ENCODE results near the gene CFAP210. TPM values are rescaled to one million over a fixed set of nuclear protein-coding genes. Genes with fewer than 3 reads are reported as not detected.

The CFAP210 gene
- total RNA-seq, 4 donors from 2014 or later = not detected

GRCh38 chr2:169670215-169670651 lies 24.0 kb downstream of the CFAP210 start:
- TF ChIP-seq CTCF (IDR thresholded peaks at IDR 0.05; ENCODE audit: low read depth) = no peak

- TF ChIP-seq CTCF (IDR thresholded peaks at IDR 0.05; ENCODE audit: low read depth) = no peak
These were observed 26.6 kb downstream of the CFAP210 start for GRCh38 chr2:169667583-169667982.

- TF ChIP-seq CTCF (IDR thresholded peaks at IDR 0.05; ENCODE audit: low read depth) = no peak
These were observed 29.0 kb downstream of the CFAP210 start for GRCh38 chr2:169664978-169665930.

- TF ChIP-seq CTCF (IDR thresholded peaks at IDR 0.05; ENCODE audit: low read depth) = no peak
These were observed 29.6 kb downstream of the CFAP210 start for GRCh38 chr2:169664600-169664977.

- TF ChIP-seq CTCF (IDR thresholded peaks at IDR 0.05; ENCODE audit: low read depth) = no peak
These were observed 31.0 kb downstream of the CFAP210 start for GRCh38 chr2:169663247-169663646.

GRCh38 chr2:169662744-169663143 lies 31.5 kb downstream of the CFAP210 start:
- no peak for TF ChIP-seq CTCF (IDR thresholded peaks at IDR 0.05; ENCODE audit: low read depth)

- no peak for TF ChIP-seq CTCF (IDR thresholded peaks at IDR 0.05; ENCODE audit: low read depth)
These were observed 32.9 kb downstream of the CFAP210 start for GRCh38 chr2:169661265-169661664.

Data from subcutaneous adipose tissue (tissue), 4 donors.